HEK293 (cell line): ENCODE measurements around the gene AVL9.

Source experiments
- CTCF ChIA-PET: fragments of 350-600 bp; formaldehyde crosslinking; extraction: SDS; loops from one replicate; lab custom pipeline; 2021; ENCODE audit warnings: antibody characterized with exemption; lab: Yijun Ruan, JAX
- POLR2A ChIA-PET: fragments of 300-600 bp; formaldehyde crosslinking; extraction: SDS; loops from one replicate; lab custom pipeline; 2020; ENCODE audit warnings: antibody characterized with exemption, inconsistent platforms; lab: Yijun Ruan, JAX
- H3K27ac ChIP-seq: fragments of 200-500 bp; sonication (Bioruptor generic); 2 replicates; pipeline ENCODE4 v1.5.1; 2014; ENCODE audit warnings: low read depth, low read length, control low read depth, inconsistent platforms; ENCODE audit errors: extremely low read depth
- H3K36me3 ChIP-seq, 2 experiments: fragments of 200-500 bp in 1 of 2; sonication (Bioruptor generic) in 1 of 2; 1 replicate in 1 of 2; 2 replicates in 1 of 2; pipeline ENCODE4 v1.5.1; 2014 to 2017; ENCODE audit warnings: inconsistent platforms in 2 of 2, low read length in 2 of 2; ENCODE audit not compliant: control insufficient read depth in 2 of 2, insufficient read depth in 1 of 2
- H3K4me1 ChIP-seq: fragments of 200-500 bp; sonication (Bioruptor generic); 2 replicates; pipeline ENCODE4 v1.5.1; 2014; ENCODE audit warnings: mild to moderate bottlenecking, low read length, inconsistent platforms; ENCODE audit not compliant: control insufficient read depth, insufficient read depth
- H3K4me3 ChIP-seq: 2 replicates; pipeline ENCODE4 v1.5.1; 2011; ENCODE audit warnings: low read depth, mild to moderate bottlenecking, control low read depth, low read length, moderate library complexity
- H3K9me3 ChIP-seq: fragments of 200-500 bp; sonication (Bioruptor generic); 2 replicates; pipeline ENCODE4 v1.5.1; 2014; ENCODE audit warnings: low read depth, low read length, inconsistent platforms; ENCODE audit not compliant: control insufficient read depth, insufficient read depth
- BCL11B ChIP-seq: fragments of 450-650 bp; formaldehyde crosslinking; IDR thresholded peaks from 2 replicates; pipeline ENCODE4 v1.5.1; 2016; ENCODE audit warnings: low read depth, missing biosample characterization, missing genetic modification characterization
- BCL6B ChIP-seq: fragments of 450-650 bp; formaldehyde crosslinking; IDR thresholded peaks from 2 replicates; pipeline ENCODE4 v1.5.1; 2017; ENCODE audit warnings: missing biosample characterization, missing genetic modification characterization
- HOXC10 ChIP-seq: sonication (generic); formaldehyde crosslinking; IDR thresholded peaks from 2 replicates; pipeline ENCODE4 v1.8.1; 2023; ENCODE audit warnings: mild to moderate bottlenecking, missing genetic modification reagents
- MZF1 ChIP-seq: fragments of 450-650 bp; formaldehyde crosslinking; IDR thresholded peaks from 2 replicates; pipeline ENCODE4 v1.5.1; 2017; ENCODE audit warnings: missing biosample characterization, missing genetic modification characterization, borderline replicate concordance
- YY2 ChIP-seq: fragments of 450-650 bp; formaldehyde crosslinking; IDR thresholded peaks from 2 replicates; pipeline ENCODE4 v1.5.1; 2016; ENCODE audit warnings: missing biosample characterization, missing genetic modification characterization
- ZBTB1 ChIP-seq: fragments of 450-650 bp; formaldehyde crosslinking; IDR thresholded peaks from 2 replicates; pipeline ENCODE4 v1.5.1; 2016; ENCODE audit warnings: missing biosample characterization, missing genetic modification characterization
- ZFP3 ChIP-seq: fragments of 450-650 bp; formaldehyde crosslinking; IDR thresholded peaks from 2 replicates; pipeline ENCODE4 v1.5.1; 2016; ENCODE audit warnings: low read depth, missing biosample characterization, missing genetic modification characterization
- ZNF133 ChIP-seq: fragments of 450-650 bp; formaldehyde crosslinking; IDR thresholded peaks from 2 replicates; pipeline ENCODE4 v1.5.1; 2016; ENCODE audit warnings: missing biosample characterization, missing genetic modification characterization
- ZNF148 ChIP-seq: fragments of 450-650 bp; formaldehyde crosslinking; IDR thresholded peaks from 2 replicates; pipeline ENCODE4 v1.5.0; 2017; ENCODE audit warnings: missing biosample characterization, missing genetic modification characterization, borderline replicate concordance
- ZNF169 ChIP-seq: fragments of 450-650 bp; formaldehyde crosslinking; IDR thresholded peaks from 2 replicates; pipeline ENCODE4 v1.5.1; 2016; ENCODE audit warnings: missing biosample characterization, missing genetic modification characterization
- ZNF221 ChIP-seq: fragments of 450-650 bp; formaldehyde crosslinking; IDR thresholded peaks from 2 replicates; pipeline ENCODE4 v1.5.1; 2017; ENCODE audit warnings: missing biosample characterization, missing genetic modification characterization, borderline replicate concordance
- ZNF223 ChIP-seq: fragments of 450-650 bp; formaldehyde crosslinking; IDR thresholded peaks from 2 replicates; pipeline ENCODE4 v1.5.1; 2016; ENCODE audit warnings: missing biosample characterization, missing genetic modification characterization
- ZNF280D ChIP-seq: fragments of 450-650 bp; formaldehyde crosslinking; IDR thresholded peaks from 2 replicates; pipeline ENCODE4 v1.5.1; 2016; ENCODE audit warnings: missing biosample characterization, missing genetic modification characterization
- ZNF354C ChIP-seq: fragments of 450-650 bp; formaldehyde crosslinking; IDR thresholded peaks from 2 replicates; pipeline ENCODE4 v1.5.1; 2016; ENCODE audit warnings: missing biosample characterization, missing genetic modification characterization, low read depth, borderline replicate concordance
- ZNF473 ChIP-seq: fragments of 450-650 bp; formaldehyde crosslinking; IDR thresholded peaks from 2 replicates; pipeline ENCODE4 v1.5.1; 2017; ENCODE audit warnings: missing biosample characterization, missing genetic modification characterization
- ZNF600 ChIP-seq: fragments of 450-650 bp; formaldehyde crosslinking; IDR thresholded peaks from 2 replicates; pipeline ENCODE4 v1.5.1; 2016; ENCODE audit warnings: missing biosample characterization, missing genetic modification characterization
- ZNF610 ChIP-seq: fragments of 450-650 bp; formaldehyde crosslinking; IDR thresholded peaks from 2 replicates; pipeline ENCODE4 v1.5.1; 2016; ENCODE audit warnings: missing biosample characterization, missing genetic modification characterization, borderline replicate concordance
- ZNF692 ChIP-seq: fragments of 450-650 bp; formaldehyde crosslinking; IDR thresholded peaks from 2 replicates; pipeline ENCODE4 v1.5.1; 2016; ENCODE audit warnings: missing biosample characterization, missing genetic modification characterization
- ZNF792 ChIP-seq: fragments of 450-650 bp; formaldehyde crosslinking; IDR thresholded peaks from 2 replicates; pipeline ENCODE4 v1.5.1; 2016; ENCODE audit warnings: missing biosample characterization, missing genetic modification characterization
- ZSCAN18 ChIP-seq: fragments of 450-650 bp; formaldehyde crosslinking; IDR thresholded peaks from 2 replicates; pipeline ENCODE4 v1.5.1; 2016; ENCODE audit warnings: missing biosample characterization, missing genetic modification characterization
- ZSCAN23 ChIP-seq: fragments of 450-650 bp; formaldehyde crosslinking; IDR thresholded peaks from 2 replicates; pipeline ENCODE4 v1.5.1; 2016; ENCODE audit warnings: missing biosample characterization, missing genetic modification characterization
- ZSCAN30 ChIP-seq: fragments of 450-650 bp; IDR thresholded peaks from 2 replicates; pipeline ENCODE4 v1.5.1; 2018; ENCODE audit warnings: missing biosample characterization, mild to moderate bottlenecking, missing genetic modification characterization, moderate library complexity
- TF ChIP-seq, protein P1 (sequence below): fragments of 450-650 bp; formaldehyde crosslinking; IDR thresholded peaks from 2 replicates; pipeline ENCODE4 v1.5.1; 2016; ENCODE audit warnings: missing biosample characterization, missing genetic modification characterization

Gene AVL9

GRCh38 chr7:32507414-32507813 is 12.1 kb downstream of the AVL9 start:
- CTCF ChIA-PET, result no interaction called here
- H3K27ac ChIP-seq, result no peak overlapping the region
- no peaks in the 10 kb centered on the region for H3K9me3 ChIP-seq
- no peak overlapping the region for H3K4me3 ChIP-seq
- no peaks in the 10 kb centered on the region for H3K4me1 ChIP-seq
- TF ChIP-seq HOXC10 (CRISPR knock-in tag) (no peak), ZSCAN30 (tag by site-specific recombination) (no peak), ZNF600 (no peak), MZF1 (no peak), ZNF280D (tag by site-specific recombination) (no peak)
- TF ChIP-seq, all 188 proteins: peak for 0
- no peaks in the 10 kb centered on the region; a peak in 1 of 3 replicates for H3K36me3 ChIP-seq
- POLR2A ChIA-PET, result no interaction called here

- CTCF ChIA-PET, result no interaction called here
- TF ChIP-seq ZNF792 (tag by site-specific recombination) (no peak), ZNF354C (tag by site-specific recombination) (no peak), ZNF133 (no peak), ZNF473 (tag by site-specific recombination) (no peak), ZBTB1 (tag by site-specific recombination) (no peak), ZNF692 (tag by site-specific recombination) (no peak), YY2 (tag by site-specific recombination) (no peak), ZNF610 (tag by site-specific recombination) (no peak), ZNF600 (no peak), ZNF221 (tag by site-specific recombination) (no peak), ZFP3 (tag by site-specific recombination) (no peak)
- TF ChIP-seq, protein P1, sequence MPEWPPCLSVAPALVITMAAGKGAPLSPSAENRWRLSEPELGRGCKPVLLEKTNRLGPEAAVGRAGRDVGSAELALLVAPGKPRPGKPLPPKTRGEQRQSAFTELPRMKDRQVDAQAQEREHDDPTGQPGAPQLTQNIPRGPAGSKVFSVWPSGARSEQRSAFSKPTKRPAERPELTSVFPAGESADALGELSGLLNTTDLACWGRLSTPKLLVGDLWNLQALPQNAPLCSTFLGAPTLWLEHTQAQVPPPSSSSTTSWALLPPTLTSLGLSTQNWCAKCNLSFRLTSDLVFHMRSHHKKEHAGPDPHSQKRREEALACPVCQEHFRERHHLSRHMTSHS (tag by site-specific recombination), result no peak
These were observed 16.5 kb downstream of the AVL9 start for GRCh38 chr7:32511791-32512190.

GRCh38 chr7:32513210-32513609 is 17.9 kb downstream of the AVL9 start:
- POLR2A ChIA-PET, result no interaction called here
- H3K9me3 ChIP-seq, result no peaks in the 10 kb centered on the region
- CTCF ChIA-PET, result no interaction called here
- H3K27ac ChIP-seq, result no peak overlapping the region
- no peaks in the 10 kb centered on the region for H3K4me1 ChIP-seq
- no peaks in the 10 kb centered on the region for H3K36me3 ChIP-seq
- no peak overlapping the region for H3K4me3 ChIP-seq
- TF ChIP-seq ZNF169 (tag by site-specific recombination) (no peak), ZNF148 (tag by site-specific recombination) (no peak), BCL6B (tag by site-specific recombination) (no peak), BCL11B (tag by site-specific recombination) (no peak), ZSCAN23 (no peak), ZNF223 (tag by site-specific recombination) (no peak), ZSCAN18 (tag by site-specific recombination) (no peak)

More at GRCh38 chr7:32511791-32512190, 16.5 kb downstream of the AVL9 start:
- H3K4me3 ChIP-seq, result no peak overlapping the region
- POLR2A ChIA-PET, result no interaction called here
- H3K27ac ChIP-seq, result no peak overlapping the region
- H3K9me3 ChIP-seq, result no peaks in the 10 kb centered on the region
- H3K4me1 ChIP-seq, result no peaks in the 10 kb centered on the region
- no peaks in the 10 kb centered on the region for H3K36me3 ChIP-seq
